Measurements from ENCODE around the gene FOLR2.

Gene FOLR2

DNA sequence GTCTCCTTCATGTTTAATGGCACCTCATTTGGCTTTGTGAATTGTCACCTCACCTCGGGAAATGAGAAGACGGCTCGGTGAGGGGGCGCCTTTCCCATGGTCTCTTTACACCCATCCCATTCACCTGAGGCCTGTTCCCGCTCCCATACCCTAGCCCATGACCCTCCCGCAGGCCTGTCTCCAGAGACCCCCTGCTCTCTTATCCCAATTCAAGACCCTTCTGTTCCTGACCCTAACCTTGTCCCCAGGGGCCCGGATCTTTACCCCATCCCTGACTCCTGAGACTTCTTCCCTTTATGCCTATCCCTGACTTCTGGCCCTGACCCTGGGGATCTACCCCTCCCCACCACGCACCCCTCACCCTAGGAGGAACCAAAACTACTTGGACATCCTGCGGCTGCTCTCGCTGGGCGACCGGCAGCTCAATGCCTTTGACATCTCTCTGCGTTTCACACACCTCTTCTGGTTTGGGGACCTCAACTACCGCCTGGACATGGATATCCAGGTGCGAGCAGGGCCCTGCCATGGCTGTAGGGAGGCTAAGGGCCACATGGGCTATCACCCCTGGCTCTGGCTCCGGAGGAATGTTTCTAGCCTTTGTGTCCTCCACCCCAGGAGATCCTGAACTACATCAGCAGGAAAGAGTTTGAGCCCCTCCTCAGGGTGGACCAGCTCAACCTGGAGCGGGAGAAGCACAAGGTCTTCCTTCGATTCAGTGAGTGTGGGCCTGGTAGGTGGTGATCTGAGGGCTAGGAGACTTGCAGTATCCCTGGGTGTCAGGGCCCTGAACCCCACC, 15.9 kb downstream of the FOLR2 start:
- no peak for DNase-seq (ENCODE audit: low read depth, low spot score)
- in situ Hi-C loops (cut with HindIII; ENCODE audit: low sequenced_read_pairs) = no loop called here

DNA sequence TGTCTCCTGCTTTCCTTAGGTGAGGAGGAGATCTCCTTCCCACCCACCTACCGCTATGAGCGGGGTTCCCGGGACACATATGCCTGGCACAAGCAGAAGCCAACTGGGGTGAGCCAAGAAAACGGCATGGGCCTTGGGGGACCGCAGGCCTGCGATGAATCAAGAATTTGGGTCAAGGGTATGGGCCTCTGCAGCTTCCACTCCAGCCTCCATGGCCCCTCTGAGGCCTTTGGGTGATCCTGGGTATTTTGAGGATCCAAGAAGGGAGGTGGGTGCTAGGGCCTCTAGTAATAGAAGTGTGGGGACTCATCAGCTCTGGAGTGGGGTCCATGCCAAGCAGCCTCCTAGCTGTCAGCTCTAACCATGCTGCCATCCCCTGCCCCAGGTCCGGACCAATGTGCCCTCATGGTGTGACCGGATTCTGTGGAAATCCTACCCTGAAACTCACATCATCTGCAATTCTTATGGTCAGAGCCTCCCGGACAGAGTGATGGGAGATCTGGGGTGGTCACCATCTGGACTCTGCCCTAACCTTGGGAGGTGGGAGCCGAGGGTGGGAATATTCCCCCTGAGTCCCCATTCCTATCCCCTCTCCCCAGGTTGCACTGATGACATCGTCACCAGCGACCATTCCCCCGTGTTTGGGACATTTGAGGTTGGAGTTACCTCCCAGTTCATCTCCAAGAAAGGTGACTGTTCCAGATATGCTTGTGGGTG, 16.6 kb downstream of the FOLR2 start:
- DNase-seq (ENCODE audit: low read depth, low spot score) = no peak
- H3K4me3 ChIP-seq (ENCODE audit: low read depth, low read length) = no peak overlapping the region
- in situ Hi-C loops (cut with HindIII; ENCODE audit: low sequenced_read_pairs) = no loop called here
- TF ChIP-seq, protein P1, sequence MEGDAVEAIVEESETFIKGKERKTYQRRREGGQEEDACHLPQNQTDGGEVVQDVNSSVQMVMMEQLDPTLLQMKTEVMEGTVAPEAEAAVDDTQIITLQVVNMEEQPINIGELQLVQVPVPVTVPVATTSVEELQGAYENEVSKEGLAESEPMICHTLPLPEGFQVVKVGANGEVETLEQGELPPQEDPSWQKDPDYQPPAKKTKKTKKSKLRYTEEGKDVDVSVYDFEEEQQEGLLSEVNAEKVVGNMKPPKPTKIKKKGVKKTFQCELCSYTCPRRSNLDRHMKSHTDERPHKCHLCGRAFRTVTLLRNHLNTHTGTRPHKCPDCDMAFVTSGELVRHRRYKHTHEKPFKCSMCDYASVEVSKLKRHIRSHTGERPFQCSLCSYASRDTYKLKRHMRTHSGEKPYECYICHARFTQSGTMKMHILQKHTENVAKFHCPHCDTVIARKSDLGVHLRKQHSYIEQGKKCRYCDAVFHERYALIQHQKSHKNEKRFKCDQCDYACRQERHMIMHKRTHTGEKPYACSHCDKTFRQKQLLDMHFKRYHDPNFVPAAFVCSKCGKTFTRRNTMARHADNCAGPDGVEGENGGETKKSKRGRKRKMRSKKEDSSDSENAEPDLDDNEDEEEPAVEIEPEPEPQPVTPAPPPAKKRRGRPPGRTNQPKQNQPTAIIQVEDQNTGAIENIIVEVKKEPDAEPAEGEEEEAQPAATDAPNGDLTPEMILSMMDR (IDR thresholded peaks at IDR 0.05; ENCODE audit: low read depth, low read length) = no peak

More for the DNA sequence above, 15.9 kb downstream of the FOLR2 start:
- TF ChIP-seq, protein P1 (IDR thresholded peaks at IDR 0.05; ENCODE audit: low read depth, low read length) = no peak
- H3K4me3 ChIP-seq (ENCODE audit: low read depth, low read length) = no peak overlapping the region

DNA sequence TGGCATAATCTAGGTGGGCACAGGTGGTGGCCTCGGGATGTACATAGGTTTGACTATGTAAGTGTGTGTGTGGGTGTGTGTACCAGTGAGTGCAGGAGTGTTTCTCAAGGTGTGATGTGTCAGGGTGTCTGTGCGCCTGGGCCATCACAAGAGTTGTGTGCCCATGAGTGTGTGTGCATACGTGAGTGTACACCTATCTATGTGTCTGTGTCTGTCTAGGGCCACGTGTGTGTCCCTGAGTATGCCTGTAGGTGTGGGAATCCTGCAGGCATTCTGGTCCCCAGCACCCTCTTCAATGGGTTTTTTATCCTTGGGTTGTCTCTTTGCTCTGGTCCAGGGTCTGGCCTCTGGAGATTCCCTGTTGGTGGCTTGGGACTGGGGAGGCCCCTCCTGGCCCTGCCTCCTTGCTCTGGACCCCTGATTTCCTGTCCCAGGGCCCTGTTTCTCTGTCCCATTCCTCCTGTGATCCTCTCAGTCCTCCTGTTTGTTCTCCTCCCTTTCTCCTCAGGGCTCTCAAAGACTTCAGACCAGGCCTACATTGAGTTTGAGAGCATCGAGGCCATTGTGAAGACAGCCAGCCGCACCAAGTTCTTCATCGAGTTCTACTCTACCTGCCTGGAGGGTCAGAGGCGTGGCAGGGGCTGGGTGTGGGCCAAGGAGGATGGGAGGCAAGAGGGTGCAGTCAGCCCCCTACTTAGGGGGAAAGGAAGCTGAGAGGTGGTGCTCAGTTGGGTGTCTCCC, 17.3 kb downstream of the FOLR2 start:
- DNase-seq (ENCODE audit: low read depth, low spot score) = no peak
- TF ChIP-seq, protein P1 (IDR thresholded peaks at IDR 0.05; ENCODE audit: low read depth, low read length) = no peak
- in situ Hi-C loops (cut with HindIII; ENCODE audit: low sequenced_read_pairs) = no loop called here
- no peak overlapping the region for H3K4me3 ChIP-seq (ENCODE audit: low read depth, low read length)

DNA sequence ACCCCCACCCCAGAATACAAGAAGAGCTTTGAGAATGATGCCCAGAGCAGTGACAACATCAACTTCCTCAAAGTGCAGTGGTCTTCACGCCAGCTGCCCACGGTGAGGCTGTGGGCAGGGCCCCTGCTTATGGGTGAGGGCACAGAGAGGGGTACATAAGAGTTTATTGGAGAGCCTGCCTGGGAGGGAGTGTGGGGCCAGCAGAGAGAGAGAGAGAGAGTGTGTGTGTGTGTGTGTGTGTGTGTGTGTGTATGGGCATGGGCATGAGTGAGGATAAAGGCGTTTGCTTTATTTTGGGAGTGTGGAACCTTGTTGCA, 17.9 kb downstream of the FOLR2 start:
- DNase-seq (ENCODE audit: low read depth, low spot score) = no peak
- no peak overlapping the region for H3K4me3 ChIP-seq (ENCODE audit: low read depth, low read length)
- TF ChIP-seq, protein P1 (IDR thresholded peaks at IDR 0.05; ENCODE audit: low read depth, low read length) = no peak
- in situ Hi-C loops (cut with HindIII; ENCODE audit: low sequenced_read_pairs) = no loop called here

DNA sequence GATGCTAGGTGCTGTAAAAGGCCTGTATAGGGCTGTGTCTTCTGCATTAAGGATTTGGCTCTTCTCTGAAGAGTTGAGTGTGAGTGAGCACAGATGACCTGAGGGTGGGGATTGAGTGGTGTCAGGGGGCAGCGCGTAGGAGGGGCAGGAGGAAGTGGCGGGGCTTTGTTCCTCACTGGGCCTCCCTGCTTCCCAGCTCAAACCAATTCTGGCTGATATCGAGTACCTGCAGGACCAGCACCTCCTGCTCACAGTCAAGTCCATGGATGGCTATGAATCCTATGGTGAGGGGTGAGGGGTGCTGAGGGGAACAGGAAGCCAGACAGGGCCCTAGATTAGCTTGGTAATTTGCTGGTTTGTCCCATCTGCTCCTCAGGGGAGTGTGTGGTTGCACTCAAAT, 18.3 kb downstream of the FOLR2 start:
- no peak overlapping the region for H3K4me3 ChIP-seq (ENCODE audit: low read depth, low read length)
- TF ChIP-seq, protein P1 (IDR thresholded peaks at IDR 0.05; ENCODE audit: low read depth, low read length) = no peak
- no peak for DNase-seq (ENCODE audit: low read depth, low spot score)
- in situ Hi-C loops (cut with HindIII; ENCODE audit: low sequenced_read_pairs) = no loop called here

DNA sequence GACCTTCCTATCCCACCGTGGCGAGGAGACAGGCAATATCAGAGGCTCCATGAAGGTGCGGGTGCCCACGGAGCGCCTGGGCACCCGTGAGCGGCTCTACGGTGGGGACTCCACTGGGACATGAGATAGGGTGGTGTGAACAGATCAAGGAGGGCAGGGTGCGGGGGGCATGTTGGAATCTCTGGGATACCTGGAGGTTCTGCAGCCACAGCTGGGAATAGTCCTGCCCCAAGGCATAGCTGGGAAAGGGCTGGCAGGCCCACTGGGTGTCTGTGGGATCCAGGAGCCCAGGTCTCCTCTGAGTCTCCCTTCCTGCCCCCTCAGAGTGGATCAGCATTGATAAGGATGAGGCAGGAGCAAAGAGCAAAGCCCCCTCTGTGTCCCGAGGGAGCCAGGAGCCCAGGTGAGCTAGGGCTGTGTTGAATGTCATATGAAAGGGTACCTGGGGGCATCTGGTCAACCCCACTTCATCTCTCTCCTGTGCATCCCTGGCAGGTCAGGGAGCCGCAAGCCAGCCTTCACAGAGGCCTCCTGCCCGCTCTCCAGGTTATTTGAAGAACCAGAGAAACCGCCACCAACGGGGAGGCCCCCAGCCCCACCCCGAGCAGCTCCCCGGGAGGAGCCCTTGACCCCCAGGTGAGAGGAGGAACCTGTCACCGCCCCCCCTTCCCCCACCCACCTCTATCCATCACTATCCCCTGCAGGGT, 18.9 kb downstream of the FOLR2 start:
- DNase-seq (ENCODE audit: low read depth, low spot score) = no peak
- in situ Hi-C loops (cut with HindIII; ENCODE audit: low sequenced_read_pairs) = no loop called here
- no peak overlapping the region for H3K4me3 ChIP-seq (ENCODE audit: low read depth, low read length)
- TF ChIP-seq, protein P1 (IDR thresholded peaks at IDR 0.05; ENCODE audit: low read depth, low read length) = no peak

Measured in astrocyte of the spinal cord (primary cell).